DOHH2 (cell line): ENCODE results near the gene KDM8.

ENCODE experiments used
- H3F3A ChIP-seq: fragments of 200-600 bp; sonication (generic), shearing (Covaris generic); 2 replicates; pipeline ENCODE4 v1.6.0; 2016; ENCODE audit warnings: antibody characterized with exemption, mild to moderate bottlenecking; ENCODE audit not compliant: control insufficient read depth, insufficient read depth
- H3K27ac ChIP-seq: fragments of 200-600 bp; sonication (generic); 2 replicates; pipeline ENCODE4 v1.5.1; 2014; ENCODE audit warnings: low read depth, mild to moderate bottlenecking, low read length, moderate library complexity
- H3K27me3 ChIP-seq: fragments of 200-600 bp; sonication (generic); 2 replicates; pipeline ENCODE4 v1.6.1; 2014; ENCODE audit warnings: mild to moderate bottlenecking, low read length, mixed read lengths; ENCODE audit not compliant: control insufficient read depth
- H3K36me3 ChIP-seq: fragments of 200-600 bp; sonication (generic); 2 replicates; pipeline ENCODE4 v1.6.1; 2014; ENCODE audit warnings: mild to moderate bottlenecking, low read length, moderate library complexity, mixed read lengths; ENCODE audit not compliant: control insufficient read depth
- H3K4me1 ChIP-seq: fragments of 200-600 bp; sonication (generic); 2 replicates; pipeline ENCODE4 v1.6.1; 2014; ENCODE audit warnings: mild to moderate bottlenecking, low read length, mixed read lengths; ENCODE audit not compliant: control insufficient read depth
- H3K4me2 ChIP-seq: fragments of 200-600 bp; sonication (generic); 2 replicates; pipeline ENCODE4 v1.6.0; 2014; ENCODE audit warnings: mild to moderate bottlenecking, low read length, moderate library complexity
- H3K4me3 ChIP-seq: fragments of 200-600 bp; sonication (generic); 2 replicates; pipeline ENCODE4 v1.5.1; 2014; ENCODE audit warnings: mild to moderate bottlenecking, low read length, mixed read lengths
- H3K79me2 ChIP-seq: fragments of 200-600 bp; sonication (generic); 2 replicates; pipeline ENCODE4 v1.6.1; 2014; ENCODE audit warnings: mild to moderate bottlenecking, low read length, mixed read lengths; ENCODE audit not compliant: control insufficient read depth
- H3K9me2 ChIP-seq: fragments of 200-600 bp; sonication (generic); replicated peaks from 2 replicates; pipeline ENCODE4 v1.6.1; 2014; ENCODE audit warnings: mild to moderate bottlenecking, low read length, mixed read lengths; ENCODE audit not compliant: control insufficient read depth
- H3K9me3 ChIP-seq: fragments of 200-600 bp; sonication (generic); 2 replicates; pipeline ENCODE4 v1.6.1; 2014; ENCODE audit warnings: antibody characterized with exemption, low read length, mixed read lengths; ENCODE audit not compliant: control insufficient read depth, insufficient read depth
- H4K20me1 ChIP-seq: fragments of 200-600 bp; sonication (generic); 2 replicates; pipeline ENCODE4 v1.6.0; 2014; ENCODE audit warnings: low read depth, mild to moderate bottlenecking, antibody characterized with exemption, low read length, moderate library complexity; ENCODE audit not compliant: control insufficient read depth, insufficient read depth
- EZH2phosphoT487 ChIP-seq: fragments of 200-600 bp; sonication (generic); IDR thresholded peaks from 2 replicates; pipeline ENCODE4 v1.6.1; 2017; ENCODE audit warnings: borderline replicate concordance, mild to moderate bottlenecking, antibody characterized with exemption, low read length, moderate library complexity, mixed read lengths
- TF ChIP-seq, protein P1 (sequence below): fragments of 200-600 bp; sonication (generic); IDR thresholded peaks from one replicate; pipeline ENCODE4 v1.5.1; 2014; ENCODE audit warnings: antibody characterized with exemption, mild to moderate bottlenecking, low read depth, low read length; ENCODE audit not compliant: poor library complexity, severe bottlenecking

The KDM8 gene

GRCh38 chr16:27161398-27161797 lies 41.9 kb upstream of the KDM8 start:
- H3K4me1 ChIP-seq, result peaks cover 17% of the 10 kb centered on the region
- H3K9me3 ChIP-seq, result peaks cover 7% of the 10 kb centered on the region; the same call in 1 of the 2 replicates
- H3K9me2 ChIP-seq, result no peaks in the 10 kb centered on the region

GRCh38 chr16:27164352-27164751 lies 39.0 kb upstream of the KDM8 start:
- Histone ChIP-seq H3K36me3 (no peaks in the 10 kb centered on the region), H3K4me3 (no peak overlapping the region), H3K27me3 (no peaks in the 10 kb centered on the region), H3K79me2 (no peaks in the 10 kb centered on the region), H4K20me1 (no peaks in the 10 kb centered on the region), H3K9me3 (peaks cover 7% of the 10 kb centered on the region; the same call in 1 of the 2 replicates), H3K4me1 (peaks cover 12% of the 10 kb centered on the region), H3K27ac (no peak overlapping the region), H3K4me2 (no peak overlapping the region), H3K9me2 (no peaks in the 10 kb centered on the region), H3F3A (no peaks in the 10 kb centered on the region)
- no peak for TF ChIP-seq EZH2phosphoT487
- TF ChIP-seq, protein P1, sequence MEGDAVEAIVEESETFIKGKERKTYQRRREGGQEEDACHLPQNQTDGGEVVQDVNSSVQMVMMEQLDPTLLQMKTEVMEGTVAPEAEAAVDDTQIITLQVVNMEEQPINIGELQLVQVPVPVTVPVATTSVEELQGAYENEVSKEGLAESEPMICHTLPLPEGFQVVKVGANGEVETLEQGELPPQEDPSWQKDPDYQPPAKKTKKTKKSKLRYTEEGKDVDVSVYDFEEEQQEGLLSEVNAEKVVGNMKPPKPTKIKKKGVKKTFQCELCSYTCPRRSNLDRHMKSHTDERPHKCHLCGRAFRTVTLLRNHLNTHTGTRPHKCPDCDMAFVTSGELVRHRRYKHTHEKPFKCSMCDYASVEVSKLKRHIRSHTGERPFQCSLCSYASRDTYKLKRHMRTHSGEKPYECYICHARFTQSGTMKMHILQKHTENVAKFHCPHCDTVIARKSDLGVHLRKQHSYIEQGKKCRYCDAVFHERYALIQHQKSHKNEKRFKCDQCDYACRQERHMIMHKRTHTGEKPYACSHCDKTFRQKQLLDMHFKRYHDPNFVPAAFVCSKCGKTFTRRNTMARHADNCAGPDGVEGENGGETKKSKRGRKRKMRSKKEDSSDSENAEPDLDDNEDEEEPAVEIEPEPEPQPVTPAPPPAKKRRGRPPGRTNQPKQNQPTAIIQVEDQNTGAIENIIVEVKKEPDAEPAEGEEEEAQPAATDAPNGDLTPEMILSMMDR, result no peak

More at GRCh38 chr16:27161398-27161797, 41.9 kb upstream of the KDM8 start:
- Histone ChIP-seq H3K36me3 (no peaks in the 10 kb centered on the region), H3K27ac (no peak overlapping the region), H4K20me1 (no peaks in the 10 kb centered on the region), H3K4me3 (no peak overlapping the region), H3K27me3 (no peaks in the 10 kb centered on the region), H3K79me2 (no peaks in the 10 kb centered on the region), H3F3A (no peaks in the 10 kb centered on the region), H3K4me2 (no peak overlapping the region)
- TF ChIP-seq, protein P1, result no peak
- no peak for TF ChIP-seq EZH2phosphoT487

DNA sequence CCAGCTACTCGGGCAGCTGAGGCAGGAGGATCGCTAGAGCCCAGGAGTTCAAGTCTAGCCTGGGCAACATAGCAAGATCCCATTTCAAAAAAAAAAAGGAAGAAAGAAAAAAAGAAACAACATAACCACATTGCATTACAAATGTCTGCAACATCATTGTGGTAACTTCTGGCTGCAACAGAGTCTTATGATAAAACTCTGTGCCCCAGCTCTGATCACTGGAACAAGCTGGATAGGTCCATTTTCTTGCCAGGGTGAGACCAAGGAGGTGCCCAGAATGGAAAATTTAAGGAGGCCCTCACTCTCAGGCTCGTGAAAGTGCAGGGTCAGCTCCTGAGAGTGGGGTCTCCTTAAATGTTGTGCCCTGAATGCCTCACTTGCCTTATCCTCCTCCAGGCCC lies 37.8 kb upstream of the KDM8 start:
- H3K27ac ChIP-seq, result no peak overlapping the region
- no peaks in the 10 kb centered on the region for H3K9me2 ChIP-seq
- H3K4me1 ChIP-seq, result peaks cover 10% of the 10 kb centered on the region
- no peaks in the 10 kb centered on the region for H3K27me3 ChIP-seq
- no peaks in the 10 kb centered on the region for H3F3A ChIP-seq
- no peak for TF ChIP-seq EZH2phosphoT487
- TF ChIP-seq, protein P1, result no peak
- H4K20me1 ChIP-seq, result no peaks in the 10 kb centered on the region
- no peaks in the 10 kb centered on the region for H3K79me2 ChIP-seq
- peaks cover 7% of the 10 kb centered on the region; the same call in 1 of the 2 replicates for H3K9me3 ChIP-seq
- H3K4me3 ChIP-seq, result no peak overlapping the region
- no peaks in the 10 kb centered on the region for H3K36me3 ChIP-seq
- H3K4me2 ChIP-seq, result no peak overlapping the region
